ENCODE results near the gene DPH6.

DNA sequence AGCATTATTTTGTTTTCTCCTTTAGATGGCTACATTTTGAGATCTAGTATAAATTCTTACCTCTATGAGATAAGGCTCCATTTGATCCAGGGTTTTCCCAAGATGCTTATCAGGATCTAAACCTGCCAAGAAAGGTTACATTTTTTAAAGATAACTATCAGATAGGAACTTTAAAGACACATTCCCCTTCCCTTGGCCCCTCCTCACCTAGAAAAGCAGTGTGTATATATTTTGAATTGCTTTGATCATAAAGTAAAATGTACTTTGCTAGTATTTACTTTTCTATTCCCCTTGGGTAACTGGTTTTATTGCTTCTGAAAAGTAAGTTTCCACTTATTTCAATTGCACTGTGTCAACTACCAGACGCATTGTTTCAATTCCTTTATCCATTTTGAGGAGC lies 135.2 kb downstream of the DPH6 start:
- TF ChIP-seq, protein P1, sequence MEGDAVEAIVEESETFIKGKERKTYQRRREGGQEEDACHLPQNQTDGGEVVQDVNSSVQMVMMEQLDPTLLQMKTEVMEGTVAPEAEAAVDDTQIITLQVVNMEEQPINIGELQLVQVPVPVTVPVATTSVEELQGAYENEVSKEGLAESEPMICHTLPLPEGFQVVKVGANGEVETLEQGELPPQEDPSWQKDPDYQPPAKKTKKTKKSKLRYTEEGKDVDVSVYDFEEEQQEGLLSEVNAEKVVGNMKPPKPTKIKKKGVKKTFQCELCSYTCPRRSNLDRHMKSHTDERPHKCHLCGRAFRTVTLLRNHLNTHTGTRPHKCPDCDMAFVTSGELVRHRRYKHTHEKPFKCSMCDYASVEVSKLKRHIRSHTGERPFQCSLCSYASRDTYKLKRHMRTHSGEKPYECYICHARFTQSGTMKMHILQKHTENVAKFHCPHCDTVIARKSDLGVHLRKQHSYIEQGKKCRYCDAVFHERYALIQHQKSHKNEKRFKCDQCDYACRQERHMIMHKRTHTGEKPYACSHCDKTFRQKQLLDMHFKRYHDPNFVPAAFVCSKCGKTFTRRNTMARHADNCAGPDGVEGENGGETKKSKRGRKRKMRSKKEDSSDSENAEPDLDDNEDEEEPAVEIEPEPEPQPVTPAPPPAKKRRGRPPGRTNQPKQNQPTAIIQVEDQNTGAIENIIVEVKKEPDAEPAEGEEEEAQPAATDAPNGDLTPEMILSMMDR (IDR thresholded peaks at IDR 0.05; ENCODE audit: insufficient read depth, low read length, poor library complexity, severe bottlenecking), result no peak
- no peak for TF ChIP-seq EZH2phosphoT487 (conservative IDR thresholded peaks at IDR 0.05; ENCODE audit: low read length)
